Measurements from ENCODE around the gene RDH8.

The RDH8 gene

DNA sequence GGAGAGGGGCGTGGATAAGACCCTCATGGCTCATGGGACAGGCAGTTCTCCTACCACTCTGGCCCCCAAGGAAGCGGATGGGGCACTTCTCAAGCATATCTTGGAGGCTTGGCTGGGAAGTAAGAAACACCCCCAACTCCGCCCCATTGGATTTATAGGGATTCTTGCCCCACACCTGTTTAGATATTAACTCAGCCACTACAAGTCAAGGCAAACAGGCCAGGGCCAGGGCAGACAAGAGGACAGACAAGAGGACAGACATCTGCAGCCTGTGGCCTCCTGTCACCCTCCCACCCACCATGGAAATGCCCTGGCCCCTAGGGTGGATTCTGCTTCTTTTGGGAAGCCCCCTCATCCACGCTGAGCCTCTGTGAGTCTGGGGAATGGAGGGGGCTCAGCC, 24.1 kb downstream of the RDH8 start:
- DNase-seq (ENCODE audit: low read depth in 2 of 2), result no peak

DNA sequence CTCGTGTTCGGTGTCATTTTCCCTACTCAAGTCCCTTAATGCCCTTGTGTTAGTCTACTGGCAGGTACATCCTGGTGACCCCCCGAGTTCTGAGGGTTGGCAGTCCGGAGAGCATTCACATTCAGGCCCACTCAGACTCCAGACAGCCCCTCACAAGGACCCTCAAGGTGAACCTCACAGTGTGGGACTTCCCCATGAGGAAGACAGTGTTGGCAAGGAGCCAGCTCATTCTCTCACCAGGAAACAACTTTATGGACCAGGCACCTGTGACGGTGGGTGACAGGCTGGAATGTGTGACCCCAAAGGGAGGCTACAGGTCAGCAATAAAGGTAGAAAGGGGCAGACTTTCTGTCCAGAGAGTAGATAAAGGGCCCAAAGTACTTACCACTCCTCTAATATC, 24.5 kb downstream of the RDH8 start:
- DNase-seq (ENCODE audit: low read depth in 2 of 2), result no peak

DNA sequence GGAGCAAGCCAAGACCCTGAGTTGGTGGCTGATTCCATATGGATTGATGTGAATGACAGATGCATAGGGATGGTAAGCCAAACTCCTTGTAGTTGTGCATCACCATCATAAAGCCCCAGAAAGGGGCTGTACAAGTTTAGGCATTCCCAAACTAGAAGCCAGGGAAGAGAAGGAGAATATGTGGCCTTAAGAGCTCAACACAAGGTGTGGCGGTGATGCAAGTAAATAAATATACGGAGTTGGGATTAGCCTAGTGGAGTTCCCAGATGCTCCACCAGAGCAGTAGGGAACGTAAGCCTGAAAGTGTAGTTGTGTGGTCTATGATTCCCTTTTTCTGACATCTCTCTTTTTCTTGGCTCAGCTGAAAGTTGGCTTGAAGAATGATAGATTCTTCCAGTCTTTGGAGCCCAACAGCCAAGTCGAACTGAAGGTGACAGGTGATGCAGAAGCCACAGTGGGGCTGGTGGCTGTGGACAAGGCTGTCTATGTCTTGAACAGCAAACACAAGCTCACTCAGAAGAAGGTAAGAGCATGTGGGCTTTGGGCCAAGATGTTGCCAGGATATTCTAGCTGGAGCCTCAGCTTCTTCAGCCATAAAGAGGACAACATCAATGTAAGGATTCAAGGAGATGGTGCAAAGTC, 30.1 kb downstream of the RDH8 start:
- DNase-seq (ENCODE audit: low read depth in 2 of 2), result no peak

GRCh38 chr19:10044390-10044789, 31.1 kb downstream of the RDH8 start:
- no peak for DNase-seq (ENCODE audit: low read depth in 2 of 2)

- DNase-seq (ENCODE audit: low read depth in 2 of 2), result no peak
Observed at GRCh38 chr19:10045371-10045770, 32.1 kb downstream of the RDH8 start.

GRCh38 chr19:10049626-10050025, 36.3 kb downstream of the RDH8 start:
- no peak for DNase-seq (ENCODE audit: low read depth in 2 of 2)

GRCh38 chr19:10052602-10053360, 39.5 kb downstream of the RDH8 start:
- no peak for DNase-seq (ENCODE audit: low read depth in 2 of 2)

DNA sequence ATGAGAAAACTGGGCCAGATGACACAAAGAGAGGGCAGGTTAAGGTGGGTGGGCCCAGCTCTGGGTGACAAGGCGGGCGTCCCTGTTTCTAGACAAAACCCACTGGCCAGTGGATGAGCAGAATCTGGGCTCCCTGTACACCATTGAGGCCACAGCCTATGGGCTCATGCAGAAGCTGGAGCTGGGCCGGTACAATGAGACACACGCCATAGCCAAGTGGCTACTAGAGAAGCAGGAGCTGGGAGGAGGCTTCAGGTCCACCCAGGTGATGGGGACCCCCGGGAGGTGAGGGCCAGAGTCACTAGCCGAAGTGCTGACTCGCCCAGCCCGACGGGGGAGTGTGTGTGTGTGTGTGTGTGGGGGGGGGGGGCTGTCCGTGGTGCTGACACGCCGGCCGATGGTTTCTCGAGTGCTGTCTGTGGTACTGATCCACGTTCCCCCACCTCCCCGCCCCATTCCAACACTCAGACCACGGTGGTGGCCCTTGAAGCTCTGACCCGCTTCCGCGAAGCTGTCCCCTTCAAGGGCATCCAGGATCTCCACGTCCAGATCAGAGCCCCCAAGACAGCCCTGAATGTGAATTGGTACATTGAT, 48.5 kb downstream of the RDH8 start:
- DNase-seq (ENCODE audit: low read depth in 2 of 2), result no peak

GRCh38 chr19:10068205-10068604, 54.9 kb downstream of the RDH8 start:
- DNase-seq (ENCODE audit: low read depth in 2 of 2), result no peak

DNA sequence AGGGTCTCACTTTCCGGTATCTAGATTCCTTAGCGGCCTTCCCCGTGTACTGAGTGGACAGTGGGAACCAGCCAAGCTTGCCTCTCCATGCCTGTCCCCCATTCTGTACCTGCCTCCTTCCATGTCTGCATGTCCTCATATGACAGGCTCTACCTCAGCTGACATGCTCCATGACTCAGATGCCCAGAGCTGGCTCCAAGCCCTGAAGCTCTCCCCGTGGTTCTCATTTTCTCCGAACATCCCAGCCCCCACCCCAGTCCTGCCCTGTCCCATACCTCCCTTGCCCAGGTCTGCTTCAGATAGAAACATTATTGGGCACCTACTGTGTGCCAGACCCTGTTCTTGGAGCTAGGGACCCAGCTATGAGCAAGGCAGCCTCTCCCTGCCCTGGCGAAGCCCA, 55.8 kb downstream of the RDH8 start:
- DNase-seq (ENCODE audit: low read depth in 2 of 2), result no peak

GRCh38 chr19:10070730-10071446, 57.6 kb downstream of the RDH8 start:
- no peak for DNase-seq (ENCODE audit: low read depth in 2 of 2)

All from stimulated activated CD4-positive, alpha-beta T cell treated with anti-CD3 and anti-CD28 coated beads, Interleukin-1b, Interleukin-23, amount 100 ng/mL, for 4 hours (primary cell).